ENCODE measurements around the gene RNF19B.
"Not testable (repeated sequence)": the region's sequence is repeated elsewhere in the genome, so short reads cannot be mapped to it uniquely, and the experiment has no call there.

RNF19B gene

DNA sequence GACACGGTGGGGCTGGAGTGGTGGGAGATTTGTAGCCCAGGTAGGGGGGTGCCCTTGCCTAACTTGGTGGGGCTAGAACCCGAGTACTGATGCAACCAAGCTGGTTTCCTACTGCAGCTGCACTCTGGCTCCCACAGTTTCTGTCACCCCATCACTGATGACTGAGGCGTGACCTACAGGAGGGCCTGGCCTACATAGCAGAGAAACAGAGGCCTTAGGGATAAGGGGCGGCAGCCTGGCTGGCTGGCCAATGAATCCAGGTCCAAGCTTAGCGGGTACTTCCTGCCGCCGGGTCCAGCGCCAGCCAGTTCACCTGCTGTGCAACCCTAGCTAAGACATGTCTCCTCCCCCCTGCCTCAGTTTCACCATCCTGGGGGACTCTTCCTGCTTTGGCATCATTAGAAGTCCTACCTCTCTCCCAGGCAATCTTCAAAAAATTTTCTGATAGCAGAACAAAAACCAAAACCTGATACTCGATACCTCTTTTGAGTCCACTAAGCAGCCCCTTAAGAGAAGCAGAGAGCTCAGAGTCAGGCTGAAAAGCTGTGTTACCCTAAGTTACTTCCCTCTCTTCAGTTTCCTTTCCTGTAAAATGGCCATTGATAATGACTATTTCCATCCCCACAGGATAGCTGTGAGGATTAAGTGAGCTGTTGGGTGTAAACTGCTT is 27.3 kb upstream of the RNF19B start:
- DNase-seq (ENCODE audit: low read depth) = no peak

GRCh38 chr1:32991386-32991785 is 26.8 kb upstream of the RNF19B start:
- no peak for DNase-seq (ENCODE audit: low read depth)

DNA sequence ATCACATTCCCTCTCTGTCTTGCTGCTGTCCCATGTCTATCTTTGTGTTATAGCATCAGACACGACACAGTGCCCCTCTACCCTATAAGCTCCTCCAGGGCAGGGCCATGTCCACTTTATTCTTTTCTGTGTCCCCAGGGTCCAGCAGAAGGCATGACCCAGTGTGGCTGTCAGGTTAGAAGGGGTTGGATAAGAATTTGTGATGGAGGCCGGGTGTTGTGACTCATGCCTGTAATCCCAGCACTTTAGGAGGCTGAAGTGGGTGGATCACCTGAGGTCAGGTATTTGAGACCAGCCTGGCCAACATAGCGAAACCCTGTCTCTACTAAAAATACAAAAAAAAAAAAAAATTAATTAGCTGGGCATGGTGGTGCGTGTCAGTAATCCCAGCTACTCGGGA is 26.3 kb upstream of the RNF19B start:
- no peak for DNase-seq (ENCODE audit: low read depth)

DNA sequence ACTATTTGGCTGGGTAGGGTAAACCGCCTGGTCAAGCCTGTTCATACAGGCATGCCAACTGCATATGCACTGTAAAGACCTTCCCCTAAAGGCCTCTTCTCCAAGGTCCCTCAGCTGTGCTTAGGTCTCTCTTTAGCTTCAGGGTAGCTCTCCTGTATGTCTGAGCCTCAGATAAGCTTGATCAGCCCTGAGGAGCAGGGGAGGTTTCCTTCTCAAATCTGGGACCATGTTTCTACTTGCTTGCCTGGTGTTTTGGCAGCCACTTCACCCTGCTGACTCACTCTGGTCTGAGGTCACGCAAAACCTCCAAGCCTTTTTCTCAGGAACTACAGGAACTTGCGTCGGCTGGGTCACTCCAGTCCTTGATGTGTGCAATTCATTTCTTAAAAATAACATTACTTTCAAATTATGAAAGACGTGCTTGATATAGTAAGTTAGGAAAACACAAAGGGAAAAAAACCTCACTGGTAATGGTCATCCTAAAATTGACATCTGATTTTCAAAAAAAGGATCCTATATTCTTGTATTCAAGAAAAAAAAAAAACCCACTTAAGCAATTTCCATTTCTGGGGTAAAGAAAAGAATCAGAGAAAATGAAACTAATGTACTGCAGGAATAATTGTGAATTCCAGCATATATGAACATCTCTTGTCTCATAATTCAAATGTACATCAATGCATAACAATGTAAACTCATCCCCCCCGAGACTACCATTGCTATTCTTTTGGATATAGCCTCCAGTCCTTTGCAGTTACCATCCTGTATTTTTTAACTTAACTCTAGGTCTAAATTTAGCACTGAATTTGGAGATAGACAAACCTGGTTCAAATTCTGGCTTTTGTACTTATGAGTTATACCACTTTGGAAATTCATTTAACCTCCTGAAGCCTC is 24.8 kb upstream of the RNF19B start:
- peak; percentile 87 for DNase-seq (ENCODE audit: low read depth)

DNA sequence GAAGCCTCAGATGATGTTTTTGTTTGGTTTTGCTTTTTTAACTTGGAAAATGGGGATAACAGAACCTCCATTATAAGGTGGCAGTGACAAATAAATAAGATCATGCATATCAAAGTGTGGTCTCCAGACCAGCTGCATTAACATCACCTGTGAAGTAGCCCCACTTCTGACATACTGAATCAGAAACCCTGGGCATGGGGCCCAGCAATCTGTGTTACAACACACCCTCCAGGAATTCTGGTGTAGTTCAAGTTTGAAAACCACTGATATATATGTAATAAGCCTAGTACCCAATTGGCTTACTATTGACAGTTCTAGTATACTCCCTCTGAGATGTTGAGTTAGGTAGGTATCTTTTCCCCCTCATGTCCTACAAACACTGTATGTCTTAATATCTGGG is 24.1 kb upstream of the RNF19B start:
- no peak for DNase-seq (ENCODE audit: low read depth)

GRCh38 chr1:32985226-32985625 is 20.6 kb upstream of the RNF19B start:
- DNase-seq (ENCODE audit: low read depth) = no peak

DNA sequence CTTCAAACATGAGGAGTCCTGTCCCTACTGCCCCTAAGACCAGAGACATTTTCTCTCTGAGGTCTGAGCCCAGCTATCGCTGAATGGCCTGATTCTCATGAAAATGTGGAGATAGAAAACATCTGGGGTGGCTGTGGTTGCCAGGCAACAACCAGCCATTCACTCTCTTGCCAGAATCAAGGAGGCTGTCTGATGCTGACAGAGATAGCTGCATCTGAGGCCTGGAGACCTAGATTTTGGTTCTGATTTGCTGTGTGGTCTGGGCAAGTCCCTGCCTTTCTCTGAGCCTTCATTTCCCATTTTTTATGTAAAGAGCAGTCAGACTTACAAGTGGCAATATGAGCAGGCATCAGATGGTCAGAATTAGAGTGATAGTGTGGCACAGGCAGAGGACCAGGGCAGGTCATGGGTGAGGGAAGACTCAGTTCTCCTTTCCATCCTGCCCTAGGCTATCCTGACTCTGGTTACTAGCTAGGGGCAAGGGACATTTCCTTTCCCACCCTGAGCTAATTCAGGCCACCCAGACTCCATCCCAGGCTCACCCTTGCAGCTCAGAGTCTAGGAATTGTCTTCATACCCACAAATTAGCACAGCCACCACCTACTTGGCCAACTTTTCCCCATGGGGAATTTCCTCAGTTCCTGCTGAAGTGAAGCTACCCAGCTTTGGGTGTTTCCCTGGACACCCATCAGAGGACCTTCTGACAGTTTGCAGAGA is 20.0 kb upstream of the RNF19B start:
- DNase-seq (ENCODE audit: low read depth) = peak; percentile 56

GRCh38 chr1:32984090-32984454 is 19.5 kb upstream of the RNF19B start:
- DNase-seq (ENCODE audit: low read depth) = no peak

GRCh38 chr1:32983020-32983419 is 18.4 kb upstream of the RNF19B start:
- DNase-seq (ENCODE audit: low read depth) = no peak

DNA sequence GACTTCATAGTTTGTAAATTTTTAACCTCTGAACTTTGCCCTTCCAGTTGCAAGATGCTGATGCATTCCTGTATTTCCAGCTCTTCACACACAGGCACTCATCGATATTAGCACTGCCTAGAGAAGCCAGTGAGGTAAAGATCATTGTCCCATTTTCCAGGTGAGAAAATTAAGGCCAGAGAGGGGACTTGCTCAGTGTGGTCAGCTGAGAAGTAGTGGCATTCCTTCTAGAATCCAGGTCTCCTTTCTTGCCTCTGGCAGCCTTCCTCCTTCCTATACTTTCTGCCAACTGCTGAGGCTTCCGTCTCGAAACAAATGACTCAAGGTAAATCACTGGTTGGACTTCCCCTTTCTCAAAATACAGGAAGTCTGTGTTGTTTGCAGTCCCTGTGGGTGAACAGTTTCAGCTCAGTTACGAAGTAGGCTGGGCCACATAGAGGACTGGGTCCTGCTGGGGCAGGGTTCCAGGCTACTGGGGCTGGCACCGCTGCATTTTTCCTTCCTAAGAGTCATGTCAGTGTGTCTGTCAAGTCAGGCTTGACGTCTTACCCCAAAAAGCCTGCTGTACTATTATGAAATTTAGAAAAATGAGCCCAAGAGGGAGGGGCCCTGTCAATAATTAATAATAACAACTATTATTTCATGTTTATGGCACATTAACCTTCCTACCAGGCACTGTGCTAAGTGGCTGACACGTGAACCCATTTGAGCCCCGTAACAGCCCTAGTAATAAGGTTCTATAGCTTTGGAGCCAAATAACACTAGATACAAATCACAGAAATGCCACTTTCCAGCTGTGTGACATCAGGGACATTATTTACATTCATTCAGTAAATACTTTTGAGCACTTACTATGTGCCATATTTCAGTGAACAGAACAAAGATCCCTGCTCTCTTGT is 16.6 kb upstream of the RNF19B start:
- DNase-seq (ENCODE audit: low read depth) = peak; percentile 52

GRCh38 chr1:32980080-32980479 is 15.5 kb upstream of the RNF19B start:
- DNase-seq (ENCODE audit: low read depth) = no peak

DNA sequence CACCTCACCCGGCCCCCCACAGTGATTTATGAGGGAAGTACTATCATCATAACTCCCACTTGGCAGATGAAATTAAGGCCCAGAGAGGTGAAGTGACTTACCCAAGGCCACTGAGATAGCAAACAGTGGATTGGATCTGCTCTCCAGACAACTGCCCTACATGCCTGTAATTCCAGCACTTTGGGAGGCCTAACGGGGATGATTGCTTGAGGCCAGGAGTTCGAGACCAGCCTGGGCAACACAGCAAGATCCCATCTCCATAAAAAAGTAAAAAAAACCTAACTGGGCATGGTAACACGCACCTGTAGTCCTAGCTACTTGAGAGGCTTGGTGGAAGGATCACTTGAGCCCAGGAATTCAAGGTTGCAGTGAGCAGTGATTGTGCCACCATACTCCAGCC is 14.2 kb upstream of the RNF19B start:
- no peak for DNase-seq (ENCODE audit: low read depth)

GRCh38 chr1:32977546-32978087 is 13.0 kb upstream of the RNF19B start:
- no peak for DNase-seq (ENCODE audit: low read depth)

GRCh38 chr1:32975055-32975454 is 10.4 kb upstream of the RNF19B start:
- not testable (repeated sequence) for DNase-seq (ENCODE audit: low read depth)

DNA sequence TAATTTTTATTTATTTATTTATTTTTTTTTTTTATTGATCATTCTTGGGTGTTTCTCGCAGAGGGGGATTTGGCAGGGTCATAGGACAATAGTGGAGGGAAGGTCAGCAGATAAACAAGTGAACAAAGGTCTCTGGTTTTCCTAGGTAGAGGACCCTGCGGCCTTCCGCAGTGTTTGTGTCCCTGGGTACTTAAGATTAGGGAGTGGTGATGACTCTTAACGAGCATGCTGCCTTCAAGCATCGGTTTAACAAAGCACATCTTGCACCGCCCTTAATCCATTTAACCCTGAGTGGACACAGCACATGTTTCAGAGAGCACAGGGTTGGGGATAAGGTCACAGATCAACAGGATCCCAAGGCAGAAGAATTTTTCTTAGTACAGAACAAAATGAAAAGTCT is 8.8 kb upstream of the RNF19B start:
- DNase-seq (ENCODE audit: low read depth) = not testable (repeated sequence)

DNA sequence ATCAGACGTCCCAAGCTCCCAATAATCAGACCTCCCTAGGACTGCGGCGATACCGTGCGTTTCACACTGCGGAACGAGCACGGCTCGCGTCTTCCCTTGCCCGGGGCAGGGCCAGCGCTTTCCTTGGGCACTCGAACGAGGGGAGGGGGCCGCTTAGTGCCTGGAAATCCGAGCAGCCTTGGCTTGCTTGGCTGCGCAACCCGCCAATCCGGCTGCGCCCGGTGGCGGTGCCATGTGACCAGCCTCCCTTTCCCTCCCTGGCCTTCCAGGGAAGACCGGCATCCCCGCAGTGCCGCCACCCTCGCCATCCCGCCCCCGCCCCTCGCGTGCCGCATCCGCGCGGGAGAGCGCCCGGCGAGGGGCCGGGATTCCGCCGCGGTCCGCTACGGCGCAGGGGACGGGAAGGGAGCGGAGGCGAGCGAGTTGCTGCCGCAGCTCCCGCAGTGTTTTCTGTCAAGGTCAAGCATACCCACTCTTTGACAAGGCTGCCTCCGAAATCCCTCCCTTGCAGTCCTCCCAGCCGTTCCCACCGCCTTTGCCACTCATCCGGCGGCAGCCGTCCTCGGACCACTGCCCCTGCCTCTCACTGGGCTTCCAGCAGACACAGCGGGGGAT is 8.3 kb upstream of the RNF19B start:
- DNase-seq (ENCODE audit: low read depth) = no peak

- DNase-seq (ENCODE audit: low read depth) = no peak
These were observed 7.0 kb upstream of the RNF19B start for GRCh38 chr1:32971576-32971975.

- DNase-seq (ENCODE audit: low read depth) = no peak
These were observed 6.5 kb upstream of the RNF19B start for GRCh38 chr1:32971156-32971555.

GRCh38 chr1:32969566-32969965 is 5.0 kb upstream of the RNF19B start:
- no peak for DNase-seq (ENCODE audit: low read depth)

DNA sequence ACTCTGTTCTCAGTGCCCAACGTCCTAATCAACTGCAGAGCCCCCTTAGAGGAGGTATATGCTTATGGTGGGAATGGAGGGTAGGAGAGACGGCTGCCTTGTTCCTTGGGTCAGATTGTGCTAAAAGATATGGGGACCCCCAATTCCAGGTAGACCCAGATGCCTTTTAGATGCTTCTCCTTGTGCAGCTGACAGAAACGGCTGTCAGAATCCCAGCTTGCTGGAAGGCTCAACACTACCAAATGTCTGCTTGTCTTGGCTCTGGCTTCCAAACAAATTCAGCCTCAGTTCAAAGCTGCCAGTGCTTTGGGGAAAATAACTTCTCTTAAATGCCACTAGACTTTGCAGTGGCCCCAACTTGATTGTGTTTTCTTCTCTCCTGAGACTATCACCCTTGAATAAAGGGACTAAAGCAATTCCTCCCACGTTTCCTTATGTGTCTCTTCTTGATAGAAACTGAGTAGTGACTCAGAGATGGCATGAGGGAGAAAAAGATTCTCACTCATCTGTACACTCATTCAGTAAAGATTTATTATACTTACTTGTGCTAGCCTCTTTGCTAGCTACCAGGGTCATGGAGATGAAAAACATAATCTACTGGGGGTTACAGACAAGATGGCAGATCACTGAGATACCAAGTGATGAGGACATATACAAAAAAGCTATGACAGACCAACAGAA is 3.4 kb upstream of the RNF19B start:
- no peak for DNase-seq (ENCODE audit: low read depth)

DNA sequence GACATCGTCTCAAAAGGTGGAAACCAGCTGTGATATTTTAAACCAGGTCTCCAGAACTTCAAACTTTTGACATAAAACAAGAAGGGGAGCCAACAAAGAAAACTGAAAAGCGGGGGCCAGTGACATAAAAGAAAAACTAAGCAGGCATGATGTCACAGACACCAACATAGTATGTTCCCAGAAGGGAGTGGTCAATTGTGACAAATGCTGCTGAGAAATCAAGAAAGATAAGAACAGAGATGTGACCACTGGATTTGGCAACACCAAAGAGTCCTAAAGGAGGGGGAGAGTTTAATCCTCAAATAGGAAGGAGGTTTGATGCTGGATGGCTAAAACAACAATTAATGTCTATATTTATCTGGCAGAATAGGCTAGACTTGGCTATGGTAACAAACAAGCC is 2.3 kb upstream of the RNF19B start:
- no peak for DNase-seq (ENCODE audit: low read depth)
